Measurements from ENCODE around the gene S100A13. TPM values are rescaled to one million over a fixed set of nuclear protein-coding genes. Genes with fewer than 3 reads are reported as not detected.

Gene S100A13
- polyA plus RNA-seq, 3 donors from 2014 or later = 1.5 to 9.7 (median 3.7) TPM

DNA sequence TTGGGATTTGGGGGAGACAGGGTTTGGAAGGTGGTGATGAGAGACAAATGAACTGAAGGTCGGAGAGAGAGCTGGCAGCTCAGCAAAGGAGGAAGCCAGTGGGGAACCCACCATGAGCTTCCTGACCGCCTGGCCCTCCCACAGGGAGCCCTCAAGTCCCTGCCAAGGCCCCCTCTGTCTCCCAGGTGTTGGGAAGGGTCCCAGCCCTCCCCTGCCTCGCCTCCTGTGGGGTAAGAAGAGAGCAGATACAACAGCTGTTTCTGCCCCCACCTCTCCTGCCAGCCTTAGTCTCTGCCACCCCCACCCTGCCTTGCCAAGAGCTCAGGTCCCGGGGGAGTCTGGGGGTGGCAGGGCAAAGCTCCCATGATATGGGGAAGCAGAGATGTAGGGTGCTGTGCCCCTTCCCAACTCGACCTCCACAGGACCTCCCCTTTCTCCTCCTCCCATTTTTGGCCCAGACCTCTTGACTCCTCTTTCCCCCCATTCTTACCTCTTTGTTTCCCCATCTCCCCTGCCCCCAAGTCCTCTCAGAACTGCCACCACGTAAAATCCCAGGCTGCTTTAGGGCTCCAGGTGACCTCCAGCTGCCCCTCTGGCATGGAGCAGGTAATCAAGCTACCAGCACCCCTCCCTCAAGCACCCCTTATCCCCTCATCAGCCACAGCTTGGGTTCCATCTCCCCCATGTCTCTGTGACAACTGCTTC, 1.5 kb upstream of the S100A13 start:
- peaks cover 0 to 6% (median 0%) of the 10 kb centered on the region in 3 donors for H3K36me3 Mint-ChIP-seq
- H3K9me3 Mint-ChIP-seq = no peaks in the 10 kb centered on the region
- peaks cover 1 to 10% (median 8%) of the 10 kb centered on the region in 3 donors for H3K27me3 Mint-ChIP-seq (ENCODE audit: low read depth in 3 of 3)
- H3K4me3 Mint-ChIP-seq = no peak overlapping the region
- H3K27ac Mint-ChIP-seq = no peak overlapping the region
- DNase-seq = no peak
- peaks cover 13 to 29% of the 10 kb centered on the region in 2 donors for H3K4me1 Mint-ChIP-seq

DNA sequence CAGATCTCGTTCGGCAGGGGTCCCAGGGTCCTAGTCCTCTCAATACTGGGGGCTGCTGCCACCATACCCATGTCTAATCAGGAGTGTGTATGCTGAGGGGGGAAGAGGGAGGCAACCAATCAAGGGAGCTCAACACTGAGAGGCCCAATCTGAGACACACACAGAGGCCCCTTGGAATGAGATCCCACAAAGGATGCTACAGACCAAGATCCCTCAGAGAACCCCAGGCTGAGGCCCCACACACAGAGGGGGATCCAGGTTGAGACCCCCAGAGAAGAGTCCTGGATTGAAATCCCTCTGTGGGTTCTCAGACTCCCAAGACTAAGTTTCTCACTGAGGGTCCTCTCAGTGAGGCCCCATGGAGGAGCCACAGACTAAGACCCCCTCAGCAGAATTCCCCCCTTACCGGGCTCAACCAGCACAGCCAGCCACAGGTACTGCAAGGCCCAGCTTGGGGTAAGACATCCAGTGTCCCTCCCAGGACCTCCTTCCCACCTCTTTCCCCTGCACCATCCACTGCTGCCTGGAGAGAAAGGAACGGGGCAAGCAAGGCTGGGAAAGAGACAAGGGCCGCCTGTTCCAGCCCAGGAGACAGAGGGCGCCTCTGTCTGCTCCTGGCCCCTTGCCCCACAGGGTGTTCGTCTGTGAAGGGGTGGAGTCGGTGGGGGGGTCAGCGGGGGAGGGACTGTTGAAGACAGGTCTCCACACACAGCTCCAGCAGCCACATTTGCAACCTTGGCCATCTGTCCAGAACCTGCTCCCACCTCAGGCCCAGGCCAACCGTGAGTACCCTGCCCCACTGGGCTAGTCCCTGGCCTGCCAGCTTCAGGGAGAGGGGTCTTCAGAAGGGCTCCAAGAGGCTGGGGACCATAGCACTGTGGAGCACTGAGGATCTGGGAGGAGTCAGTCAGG, 666 bp upstream of the S100A13 start, which contains the start of gene S100A1:
Gene S100A1 (plus strand): TSS at position 720 of the 912 bp plus-strand sequence. CDS start 2,088 bp downstream, outside the sequence.
- Mint-ChIP-seq H3K9me3 (no peaks in the 10 kb centered on the region), H3K36me3 (peaks cover 0 to 8% (median 0%) of the 10 kb centered on the region in 3 donors), H3K4me1 (peaks cover 6 to 21% of the 10 kb centered on the region in 2 donors), H3K27ac (peak within 1 kb of the TSS in 1 of 6 donors; percentile 49), H3K27me3 (ENCODE audit: low read depth in 3 of 3) (peaks cover 0 to 6% (median 5%) of the 10 kb centered on the region in 3 donors), H3K4me3 (peak within 1 kb of the TSS in 2 of 5 donors; percentile 42 to 69)
- DNase-seq = no peak

DNA sequence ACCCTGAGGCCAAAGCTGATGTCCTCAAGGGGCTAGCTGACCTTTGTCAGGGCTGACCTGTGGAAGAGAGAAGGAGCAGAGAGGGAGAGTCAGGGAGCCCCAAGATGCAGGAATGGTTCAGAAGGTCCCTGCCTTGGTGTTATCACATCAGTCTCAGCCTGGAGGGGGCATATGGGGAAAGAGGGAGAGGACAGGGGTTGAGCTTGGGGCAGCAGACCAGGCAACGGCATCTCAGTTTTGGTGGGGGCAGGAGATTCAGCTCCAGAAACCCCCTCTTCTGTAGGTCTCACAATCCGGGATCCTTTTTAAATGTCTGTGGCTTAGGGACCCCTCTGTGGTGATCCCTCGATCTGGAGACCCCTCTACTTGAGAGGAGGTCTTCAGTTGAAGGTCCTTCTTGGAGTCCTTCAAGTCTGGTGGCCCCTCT, 815 bp downstream of the S100A13 start:
- Mint-ChIP-seq H3K27ac (peak overlapping the region in 1 of 6 donors; percentile 49), H3K36me3 (peaks cover 0 to 8% (median 0%) of the 10 kb centered on the region in 3 donors), H3K9me3 (no peaks in the 10 kb centered on the region), H3K27me3 (ENCODE audit: low read depth in 3 of 3) (peaks cover 0 to 9% (median 5%) of the 10 kb centered on the region in 3 donors), H3K4me1 (peaks cover 6 to 19% of the 10 kb centered on the region in 2 donors), H3K4me3 (peak overlapping the region in 1 of 5 donors; percentile 69)
- no peak for DNase-seq

DNA sequence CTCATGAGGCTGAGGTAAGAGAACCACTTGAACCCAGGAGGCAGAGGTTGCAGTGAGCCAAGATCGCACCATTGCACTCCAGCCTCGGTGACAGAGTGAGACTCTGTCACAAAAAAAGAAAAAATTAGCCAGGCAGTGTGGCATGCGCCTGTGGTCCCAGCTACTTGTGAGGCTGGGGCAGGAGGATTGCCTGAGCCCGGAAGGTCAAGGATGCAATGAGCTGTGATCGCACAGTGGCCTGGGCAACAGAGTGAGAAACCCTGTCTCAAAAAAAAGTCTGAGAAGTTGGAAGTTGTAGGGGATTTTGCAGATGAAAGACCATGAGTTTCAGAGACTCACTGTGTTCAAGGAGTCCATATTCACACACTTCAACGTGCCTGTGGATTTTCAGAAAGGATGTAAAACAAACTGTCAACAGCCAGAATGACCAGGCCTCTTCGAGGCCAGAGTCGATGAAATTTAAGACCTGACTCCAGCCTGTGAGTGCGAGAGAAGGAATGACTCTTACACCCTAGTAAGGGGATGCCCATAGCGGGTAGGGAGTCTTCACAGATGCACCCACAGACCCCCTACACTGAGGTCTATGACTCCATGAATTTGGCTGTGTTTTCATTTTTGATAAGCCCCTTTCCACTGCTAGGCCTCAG, 2.2 kb downstream of the S100A13 start:
- no peak for DNase-seq
- Mint-ChIP-seq H3K4me1 (peaks cover 6 to 19% of the 10 kb centered on the region in 2 donors), H3K4me3 (no peak overlapping the region), H3K9me3 (no peaks in the 10 kb centered on the region), H3K36me3 (peaks cover 0 to 8% (median 0%) of the 10 kb centered on the region in 3 donors), H3K27me3 (ENCODE audit: low read depth in 3 of 3) (peaks cover 0 to 10% (median 5%) of the 10 kb centered on the region in 3 donors), H3K27ac (no peak overlapping the region)

DNA sequence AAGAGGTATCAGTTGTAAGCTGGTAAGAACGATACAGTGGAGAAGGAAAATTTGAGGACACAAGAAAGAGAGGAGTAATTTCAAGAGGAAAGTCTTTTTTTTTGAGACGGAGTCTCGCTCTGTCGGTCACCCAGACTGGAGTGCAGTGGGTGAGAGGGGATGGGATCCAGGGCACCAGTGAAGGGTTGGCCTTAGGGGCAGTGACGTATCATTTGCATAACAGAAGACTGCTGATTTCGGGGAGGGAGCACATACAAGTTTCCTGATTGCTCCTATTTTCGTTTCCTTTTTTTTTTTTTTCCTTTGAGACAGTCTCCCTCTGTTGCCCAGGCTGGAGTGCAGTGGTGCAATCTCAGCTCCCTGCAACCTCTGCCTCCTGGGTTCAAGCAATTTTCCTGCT, 4.2 kb downstream of the S100A13 start:
- no peak overlapping the region for H3K4me3 Mint-ChIP-seq
- H3K27ac Mint-ChIP-seq = no peak overlapping the region
- H3K36me3 Mint-ChIP-seq = peaks cover 0 to 8% (median 0%) of the 10 kb centered on the region in 3 donors
- H3K4me1 Mint-ChIP-seq = peaks cover 6 to 19% of the 10 kb centered on the region in 2 donors
- no peaks in the 10 kb centered on the region for H3K9me3 Mint-ChIP-seq
- peaks cover 0 to 6% (median 4%) of the 10 kb centered on the region in 3 donors for H3K27me3 Mint-ChIP-seq (ENCODE audit: low read depth in 3 of 3)
- no peak for DNase-seq

DNA sequence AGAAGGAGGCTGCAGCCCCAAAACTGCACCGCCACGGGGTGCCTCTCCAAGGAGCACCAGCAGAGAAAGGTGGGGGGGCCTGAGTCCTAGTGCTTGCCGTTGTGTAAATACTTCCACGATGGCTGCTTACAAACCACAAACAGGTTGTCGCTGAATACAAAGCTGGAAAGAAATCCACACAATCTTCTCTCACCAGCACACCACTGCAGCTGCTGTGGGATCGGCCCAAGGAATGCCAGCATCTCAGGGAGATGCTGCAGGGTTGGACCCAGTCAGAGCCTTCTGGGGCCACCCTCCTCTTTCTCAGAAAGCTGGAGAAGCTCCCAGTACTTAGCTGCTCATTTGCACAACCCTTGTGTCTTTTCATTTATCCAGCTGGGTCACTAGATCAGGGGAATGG, 8.1 kb downstream of the S100A13 start:
- peaks cover 2 to 5% (median 2%) of the 10 kb centered on the region in 3 donors for H3K27me3 Mint-ChIP-seq (ENCODE audit: low read depth in 3 of 3)
- no peak overlapping the region for H3K4me3 Mint-ChIP-seq
- no peaks in the 10 kb centered on the region for H3K9me3 Mint-ChIP-seq
- H3K36me3 Mint-ChIP-seq = peaks cover 0 to 6% (median 0%) of the 10 kb centered on the region in 3 donors
- DNase-seq = no peak
- H3K27ac Mint-ChIP-seq = no peak overlapping the region
- peaks cover 0 to 3% of the 10 kb centered on the region in 2 donors for H3K4me1 Mint-ChIP-seq

DNA sequence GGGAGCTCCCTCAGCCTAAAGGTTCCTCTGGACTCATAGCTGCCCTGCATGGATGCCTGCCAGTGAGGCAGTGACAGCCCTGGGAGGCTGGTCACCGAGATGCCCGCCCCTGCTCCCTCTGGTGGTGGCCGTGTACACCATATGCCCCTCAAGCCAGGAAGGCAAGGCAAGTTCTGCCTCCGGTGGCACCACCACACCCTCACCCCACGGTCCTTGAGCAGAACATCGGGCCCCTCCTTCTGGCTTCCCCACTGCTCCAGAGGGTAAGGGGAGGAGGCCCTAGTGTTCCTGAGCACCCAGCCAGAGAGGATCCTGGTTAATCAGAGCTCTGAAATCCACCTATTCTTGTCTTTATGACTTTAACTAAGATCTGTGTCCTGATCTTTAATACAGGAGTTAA, 9.6 kb downstream of the S100A13 start:
- Mint-ChIP-seq H3K4me3 (no peak overlapping the region), H3K4me1 (peaks cover 0 to 3% of the 10 kb centered on the region in 2 donors), H3K27ac (no peak overlapping the region), H3K36me3 (no peaks in the 10 kb centered on the region), H3K27me3 (ENCODE audit: low read depth in 3 of 3) (peaks cover 0 to 7% (median 2%) of the 10 kb centered on the region in 3 donors), H3K9me3 (no peaks in the 10 kb centered on the region)
- DNase-seq = peak in 2 of 3 donors; percentile 53 to 54

DNA sequence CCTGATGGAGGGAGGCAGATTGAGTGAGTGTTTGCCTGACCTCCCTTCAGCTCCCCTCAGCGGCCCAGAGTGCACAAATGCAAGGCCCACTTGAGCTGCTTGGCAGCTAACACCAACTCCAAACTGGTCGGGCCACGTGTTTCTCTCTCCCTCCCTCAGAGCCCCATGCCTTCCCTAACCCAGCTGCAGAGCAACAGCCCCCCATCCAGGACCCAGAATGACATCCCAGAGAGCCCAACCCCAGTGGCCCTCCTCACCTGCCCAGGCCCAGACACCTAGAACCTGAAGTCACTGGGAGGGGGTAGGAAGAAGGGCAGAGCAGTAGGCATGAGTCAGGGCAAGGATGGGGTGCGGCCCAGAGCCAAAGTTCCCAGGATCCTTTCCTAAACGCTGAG, 10.4 kb downstream of the S100A13 start:
- peaks cover 0 to 3% of the 10 kb centered on the region in 2 donors for H3K4me1 Mint-ChIP-seq
- H3K9me3 Mint-ChIP-seq = no peaks in the 10 kb centered on the region
- H3K36me3 Mint-ChIP-seq = no peaks in the 10 kb centered on the region
- DNase-seq = no peak
- H3K27ac Mint-ChIP-seq = no peak overlapping the region
- H3K4me3 Mint-ChIP-seq = no peak overlapping the region
- H3K27me3 Mint-ChIP-seq (ENCODE audit: low read depth in 3 of 3) = peaks cover 0 to 6% (median 2%) of the 10 kb centered on the region in 3 donors

DNA sequence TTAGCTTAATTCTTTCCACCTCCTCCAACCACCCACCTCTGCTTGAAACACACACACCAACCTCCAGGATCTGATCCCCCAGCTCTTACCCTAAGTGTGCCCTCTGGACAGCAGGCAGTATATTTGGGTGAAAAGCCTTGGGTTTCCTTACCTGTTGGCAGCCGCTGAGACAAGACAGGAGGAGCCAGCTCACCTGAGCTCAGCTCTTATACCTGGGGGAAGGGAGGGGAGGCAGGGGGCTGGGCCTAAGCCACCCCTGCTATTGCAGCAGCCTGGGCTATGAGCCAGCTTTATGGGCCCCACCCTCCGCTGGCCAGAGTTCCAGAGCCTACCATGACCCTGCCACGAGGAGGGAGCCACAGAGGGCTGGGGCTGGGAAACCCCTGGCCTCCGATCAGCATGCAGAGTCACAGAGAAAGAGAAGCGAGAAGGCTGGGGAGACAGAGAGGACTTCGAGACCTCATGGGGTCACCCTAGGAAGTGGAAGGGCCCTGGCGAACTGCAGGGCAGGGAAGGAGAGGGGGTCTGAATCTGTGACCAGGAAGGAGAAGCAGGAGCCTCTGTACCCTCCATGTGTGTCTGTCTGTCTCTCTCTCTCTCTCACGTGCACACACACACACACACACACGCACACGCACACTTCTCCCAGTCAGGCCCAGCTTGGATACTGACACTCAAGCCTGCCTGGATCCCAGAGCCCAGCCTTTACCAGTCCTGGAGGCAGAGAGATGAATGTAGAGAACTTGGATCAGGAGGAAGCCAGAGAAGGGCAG, 11.0 kb downstream of the S100A13 start, which contains the start of gene S100A14:
Gene S100A14 (minus strand): TSS at position 182 of the 773 bp plus-strand sequence. CDS start 467 bp downstream, outside the sequence.
- no peaks in the 10 kb centered on the region for H3K36me3 Mint-ChIP-seq
- H3K9me3 Mint-ChIP-seq = no peaks in the 10 kb centered on the region
- H3K4me3 Mint-ChIP-seq = no peak within 1 kb of the TSS
- no peak within 1 kb of the TSS for H3K27ac Mint-ChIP-seq
- peaks cover 0 to 3% of the 10 kb centered on the region in 2 donors for H3K4me1 Mint-ChIP-seq
- H3K27me3 Mint-ChIP-seq (ENCODE audit: low read depth in 3 of 3) = peaks cover 0 to 6% (median 2%) of the 10 kb centered on the region in 3 donors
- no peak for DNase-seq

DNA sequence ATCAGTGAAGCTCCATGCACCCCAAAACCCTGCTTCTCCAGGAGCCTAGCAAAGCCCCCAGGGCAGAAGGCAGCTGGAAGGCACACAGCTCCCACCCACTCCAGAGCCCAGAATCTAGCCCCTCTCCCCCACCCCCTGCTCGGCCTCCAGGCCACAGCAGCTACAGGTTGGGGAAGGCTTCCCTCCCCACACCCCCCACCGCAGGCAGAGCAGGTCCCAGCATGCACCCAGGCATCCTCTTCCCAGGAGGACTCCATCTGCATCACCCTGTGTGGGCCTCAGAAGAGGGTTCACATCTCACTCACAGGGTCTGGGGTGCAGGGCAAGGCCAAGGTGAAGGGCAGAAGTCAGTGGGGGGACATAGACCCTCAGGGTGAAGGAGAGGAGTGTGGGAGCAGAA, 11.9 kb downstream of the S100A13 start:
- Mint-ChIP-seq H3K4me3 (no peak overlapping the region), H3K9me3 (no peaks in the 10 kb centered on the region), H3K4me1 (peaks cover 0 to 3% of the 10 kb centered on the region in 2 donors), H3K27ac (no peak overlapping the region), H3K27me3 (ENCODE audit: low read depth in 3 of 3) (peaks cover 0 to 6% (median 2%) of the 10 kb centered on the region in 3 donors), H3K36me3 (no peaks in the 10 kb centered on the region)
- no peak for DNase-seq

DNA sequence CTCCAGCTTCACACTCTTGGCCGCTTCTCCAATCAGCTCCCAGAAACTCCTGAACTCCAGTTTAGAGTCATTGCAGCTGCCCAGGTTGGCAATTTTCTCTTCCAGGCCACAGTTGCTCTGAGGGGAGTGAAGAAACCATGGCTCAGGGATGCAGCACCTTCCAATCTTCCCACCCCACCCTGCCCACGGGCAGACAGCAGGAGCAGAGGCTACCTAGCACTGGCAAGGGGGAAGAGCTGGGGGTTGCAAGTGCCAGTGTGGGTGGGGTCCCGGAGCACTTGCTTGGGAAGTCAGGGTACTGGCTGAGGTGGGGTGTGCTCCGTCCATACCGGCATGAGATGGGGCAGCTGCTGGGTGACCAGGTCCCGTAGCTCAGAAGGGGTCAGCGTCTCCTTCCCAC, 12.4 kb downstream of the S100A13 start:
- Mint-ChIP-seq H3K27me3 (ENCODE audit: low read depth in 3 of 3) (peaks cover 0 to 5% (median 4%) of the 10 kb centered on the region in 3 donors), H3K9me3 (no peaks in the 10 kb centered on the region), H3K27ac (no peak overlapping the region), H3K4me3 (no peak overlapping the region), H3K4me1 (peaks cover 0 to 3% of the 10 kb centered on the region in 2 donors), H3K36me3 (no peaks in the 10 kb centered on the region)
- no peak for DNase-seq

DNA sequence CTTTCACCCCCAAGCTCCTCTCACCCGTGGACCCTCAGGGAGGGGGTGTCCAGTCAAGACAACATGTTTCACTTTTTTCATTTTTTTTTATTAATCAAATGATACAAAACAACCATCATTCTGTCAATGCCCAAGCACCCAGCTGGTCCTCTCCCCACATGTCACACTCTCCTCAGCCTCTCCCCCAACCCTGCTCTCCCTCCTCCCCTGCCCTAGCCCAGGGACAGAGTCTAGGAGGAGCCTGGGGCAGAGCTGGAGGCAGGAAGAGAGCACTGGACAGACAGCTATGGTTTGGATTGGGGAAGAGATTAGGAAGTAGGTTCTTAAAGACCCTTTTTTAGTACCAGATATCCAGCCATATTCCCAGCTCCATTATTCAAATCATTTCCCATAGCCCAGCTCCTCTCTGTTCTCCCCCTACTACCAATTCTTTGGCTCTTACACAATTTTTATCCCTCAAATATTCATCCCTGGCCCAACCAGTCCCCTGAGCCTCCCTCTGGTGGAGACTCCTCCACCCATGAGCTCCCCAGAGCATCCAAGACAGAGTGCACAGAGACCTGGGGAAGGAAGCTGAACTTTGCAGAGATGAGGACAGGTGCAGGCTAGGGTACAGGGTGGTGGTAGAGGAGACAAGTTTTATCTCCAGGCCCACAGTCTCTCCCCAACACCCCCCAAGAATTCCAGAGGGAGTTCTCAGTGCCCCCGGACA, 13.0 kb downstream of the S100A13 start:
- no peaks in the 10 kb centered on the region for H3K9me3 Mint-ChIP-seq
- H3K4me1 Mint-ChIP-seq = peaks cover 0 to 3% of the 10 kb centered on the region in 2 donors
- no peaks in the 10 kb centered on the region for H3K36me3 Mint-ChIP-seq
- H3K27me3 Mint-ChIP-seq (ENCODE audit: low read depth in 3 of 3) = peaks cover 0 to 5% (median 4%) of the 10 kb centered on the region in 3 donors
- no peak for DNase-seq
- no peak overlapping the region for H3K27ac Mint-ChIP-seq
- no peak overlapping the region for H3K4me3 Mint-ChIP-seq
